ENCODE measurements around the gene NAA80.
A peak's percentile ranks its signal among the peaks of the same experiment; 100 is the strongest.

NAA80 gene

DNA sequence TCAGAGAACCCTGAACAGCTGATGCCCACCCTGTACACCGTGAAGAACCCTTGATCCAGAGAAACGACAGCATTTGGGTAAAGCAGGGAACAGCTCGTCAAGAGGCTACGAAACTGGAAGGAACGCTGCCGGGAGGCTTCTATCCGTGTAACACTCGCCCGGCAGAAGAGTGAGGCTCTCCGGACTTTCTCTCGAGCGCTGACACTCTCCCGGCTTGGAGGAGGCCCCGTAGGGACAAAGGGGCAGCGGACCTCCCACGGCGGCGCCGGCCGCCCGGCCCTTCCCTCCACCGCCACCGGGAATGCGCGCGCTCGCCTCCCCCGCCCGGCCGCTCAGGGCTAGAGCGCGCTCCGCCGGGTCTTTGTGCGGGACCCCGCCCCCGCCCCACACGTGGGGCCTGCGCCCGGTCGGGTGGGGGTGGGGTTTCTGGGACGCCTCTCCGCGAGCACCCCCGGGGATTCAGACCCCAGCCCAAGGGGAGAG lies 21.7 kb upstream of the NAA80 start:
- Histone ChIP-seq H3K36me3 (ENCODE audit: insufficient read depth) (no peaks in the 10 kb centered on the region), H3K79me2 (ENCODE audit: insufficient read depth, low read depth) (no peaks in the 10 kb centered on the region), H3K9ac (peak overlapping the region; percentile 78), H3K4me2 (peak overlapping the region; percentile 78), H2AFZ (ENCODE audit: low read depth) (peak overlapping the region; percentile 71), H3K4me1 (ENCODE audit: low read depth, poor library complexity, severe bottlenecking) (peaks cover 4% of the 10 kb centered on the region), H3K4me3 (IDR thresholded peaks at IDR 0.05; ENCODE audit: insufficient read depth, low read depth, low read length) (no peak overlapping the region), H3K27me3 (ENCODE audit: insufficient read depth, low read depth) (no peaks in the 10 kb centered on the region), H4K20me1 (ENCODE audit: insufficient read depth) (no peaks in the 10 kb centered on the region), H3K27ac (peak overlapping the region; percentile 68; the same call in 1 of the 2 replicates)
- TF ChIP-seq, protein P1, sequence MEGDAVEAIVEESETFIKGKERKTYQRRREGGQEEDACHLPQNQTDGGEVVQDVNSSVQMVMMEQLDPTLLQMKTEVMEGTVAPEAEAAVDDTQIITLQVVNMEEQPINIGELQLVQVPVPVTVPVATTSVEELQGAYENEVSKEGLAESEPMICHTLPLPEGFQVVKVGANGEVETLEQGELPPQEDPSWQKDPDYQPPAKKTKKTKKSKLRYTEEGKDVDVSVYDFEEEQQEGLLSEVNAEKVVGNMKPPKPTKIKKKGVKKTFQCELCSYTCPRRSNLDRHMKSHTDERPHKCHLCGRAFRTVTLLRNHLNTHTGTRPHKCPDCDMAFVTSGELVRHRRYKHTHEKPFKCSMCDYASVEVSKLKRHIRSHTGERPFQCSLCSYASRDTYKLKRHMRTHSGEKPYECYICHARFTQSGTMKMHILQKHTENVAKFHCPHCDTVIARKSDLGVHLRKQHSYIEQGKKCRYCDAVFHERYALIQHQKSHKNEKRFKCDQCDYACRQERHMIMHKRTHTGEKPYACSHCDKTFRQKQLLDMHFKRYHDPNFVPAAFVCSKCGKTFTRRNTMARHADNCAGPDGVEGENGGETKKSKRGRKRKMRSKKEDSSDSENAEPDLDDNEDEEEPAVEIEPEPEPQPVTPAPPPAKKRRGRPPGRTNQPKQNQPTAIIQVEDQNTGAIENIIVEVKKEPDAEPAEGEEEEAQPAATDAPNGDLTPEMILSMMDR (conservative IDR thresholded peaks at IDR 0.05; ENCODE audit: low read depth, low read length): no peak

DNA sequence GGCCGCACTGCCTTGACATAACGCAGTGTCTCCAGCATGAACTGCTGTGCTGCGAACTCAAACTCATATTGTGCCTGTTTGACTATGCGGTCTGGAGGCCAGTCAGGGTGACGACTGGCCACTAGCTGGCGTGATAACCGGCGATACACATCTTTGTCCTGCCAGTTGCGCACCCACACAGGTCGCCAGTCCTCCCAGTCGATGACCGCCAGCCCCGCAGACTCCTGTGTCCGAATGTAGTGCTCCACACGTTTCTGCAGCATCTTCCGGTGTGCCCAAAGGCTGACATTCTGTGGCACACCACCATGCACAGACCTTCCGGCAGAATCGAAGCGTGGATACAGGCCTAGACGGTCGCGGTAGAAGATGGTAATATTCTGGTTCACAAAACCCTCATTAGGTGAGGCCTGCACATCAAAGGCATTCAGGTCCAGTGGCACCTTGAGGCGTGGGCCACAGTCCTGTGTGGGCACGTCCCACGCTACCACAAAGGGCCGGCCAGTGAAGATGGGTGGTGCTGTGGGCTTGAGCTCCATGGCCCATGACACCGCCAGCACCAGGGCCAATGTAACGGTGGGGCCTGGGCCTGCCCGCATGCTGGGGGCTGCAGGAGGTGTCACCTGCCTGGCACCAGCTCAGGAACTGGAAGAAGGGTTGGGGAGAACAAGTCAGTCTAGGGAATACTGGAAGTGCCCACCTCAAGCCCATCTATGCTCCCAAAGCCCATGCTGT lies 20.9 kb upstream of the NAA80 start:
- TF ChIP-seq, protein P1 (conservative IDR thresholded peaks at IDR 0.05; ENCODE audit: low read depth, low read length): no peak
- H3K4me3 ChIP-seq (IDR thresholded peaks at IDR 0.05; ENCODE audit: insufficient read depth, low read depth, low read length): no peak overlapping the region
- H4K20me1 ChIP-seq (ENCODE audit: insufficient read depth): no peaks in the 10 kb centered on the region
- no peaks in the 10 kb centered on the region for H3K36me3 ChIP-seq (ENCODE audit: insufficient read depth)
- H3K27ac ChIP-seq: no peak overlapping the region; the same call in 1 of the 2 replicates
- H3K4me2 ChIP-seq: peak overlapping the region; percentile 78
- H3K4me1 ChIP-seq (ENCODE audit: low read depth, poor library complexity, severe bottlenecking): peaks cover 4% of the 10 kb centered on the region
- no peak overlapping the region for H2AFZ ChIP-seq (ENCODE audit: low read depth)
- H3K79me2 ChIP-seq (ENCODE audit: insufficient read depth, low read depth): no peaks in the 10 kb centered on the region
- H3K9ac ChIP-seq: peak overlapping the region; percentile 78; the same call in 1 of the 2 replicates
- H3K27me3 ChIP-seq (ENCODE audit: insufficient read depth, low read depth): no peaks in the 10 kb centered on the region

DNA sequence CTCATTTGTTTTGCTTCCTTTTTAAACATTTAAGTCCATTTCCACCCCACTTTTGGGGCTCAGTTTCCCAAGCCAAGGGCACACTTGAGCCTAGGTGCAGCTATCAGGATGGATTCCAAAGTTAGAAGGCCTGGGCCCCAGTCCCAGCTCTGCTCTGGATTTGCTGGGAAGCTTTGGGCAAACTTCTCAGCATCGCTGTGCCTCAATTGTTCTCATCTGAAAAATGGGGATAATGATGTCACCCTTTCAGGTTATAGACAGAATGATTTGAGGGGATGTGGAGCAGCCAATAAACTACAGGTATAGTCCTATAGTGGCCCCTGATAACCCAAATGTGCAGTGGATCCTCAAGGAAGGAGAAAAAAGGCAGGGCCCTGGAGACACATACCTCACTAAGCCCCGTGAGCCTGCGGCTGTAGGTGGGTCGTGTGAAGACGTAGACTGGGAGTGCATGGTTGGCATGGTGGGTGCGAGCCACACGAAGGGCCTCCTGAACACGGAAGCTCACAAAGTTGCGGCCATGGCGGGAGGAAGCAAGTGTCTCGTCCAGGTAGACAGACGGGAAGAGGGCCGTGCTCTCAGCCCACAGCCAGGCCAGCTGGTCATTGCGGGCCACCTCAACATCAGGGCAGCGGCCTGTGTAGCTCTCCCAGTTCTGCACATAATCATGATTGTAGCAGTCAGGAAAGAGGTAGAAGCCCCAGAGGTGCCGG lies 20.1 kb upstream of the NAA80 start:
- Histone ChIP-seq H3K79me2 (ENCODE audit: insufficient read depth, low read depth) (no peaks in the 10 kb centered on the region), H4K20me1 (ENCODE audit: insufficient read depth) (no peaks in the 10 kb centered on the region), H3K36me3 (ENCODE audit: insufficient read depth) (no peaks in the 10 kb centered on the region), H3K27me3 (ENCODE audit: insufficient read depth, low read depth) (no peaks in the 10 kb centered on the region), H3K4me2 (no peak overlapping the region), H3K9ac (no peak overlapping the region), H3K27ac (no peak overlapping the region), H2AFZ (ENCODE audit: low read depth) (no peak overlapping the region), H3K4me3 (IDR thresholded peaks at IDR 0.05; ENCODE audit: insufficient read depth, low read depth, low read length) (no peak overlapping the region), H3K4me1 (ENCODE audit: low read depth, poor library complexity, severe bottlenecking) (peaks cover 4% of the 10 kb centered on the region)
- TF ChIP-seq, protein P1 (conservative IDR thresholded peaks at IDR 0.05; ENCODE audit: low read depth, low read length): no peak

GRCh38 chr3:50318615-50319014 lies 19.4 kb upstream of the NAA80 start:
- TF ChIP-seq, protein P1 (conservative IDR thresholded peaks at IDR 0.05; ENCODE audit: low read depth, low read length): no peak
- Histone ChIP-seq H3K9ac (no peak overlapping the region), H3K27ac (no peak overlapping the region), H3K36me3 (ENCODE audit: insufficient read depth) (no peaks in the 10 kb centered on the region), H3K4me2 (no peak overlapping the region), H3K4me3 (IDR thresholded peaks at IDR 0.05; ENCODE audit: insufficient read depth, low read depth, low read length) (no peak overlapping the region), H4K20me1 (ENCODE audit: insufficient read depth) (no peaks in the 10 kb centered on the region), H3K4me1 (ENCODE audit: low read depth, poor library complexity, severe bottlenecking) (peaks cover 4% of the 10 kb centered on the region), H2AFZ (ENCODE audit: low read depth) (no peak overlapping the region), H3K79me2 (ENCODE audit: insufficient read depth, low read depth) (no peaks in the 10 kb centered on the region), H3K27me3 (ENCODE audit: insufficient read depth, low read depth) (no peaks in the 10 kb centered on the region)

Data from KMS-11 (cell line).